22Rv1 (cell line): Measurements from ENCODE around the gene SLC35F4.

Experiments
- CTCF ChIP-seq: fragments of 450-650 bp; IDR thresholded peaks from 2 replicates; pipeline ENCODE4 v1.5.1; 2017; ENCODE audit warnings: mild to moderate bottlenecking
- ZFX ChIP-seq: fragments of 450-650 bp; IDR thresholded peaks from 2 replicates; pipeline ENCODE4 v1.6.1; 2017; ENCODE audit warnings: antibody characterized with exemption, borderline replicate concordance

DNA sequence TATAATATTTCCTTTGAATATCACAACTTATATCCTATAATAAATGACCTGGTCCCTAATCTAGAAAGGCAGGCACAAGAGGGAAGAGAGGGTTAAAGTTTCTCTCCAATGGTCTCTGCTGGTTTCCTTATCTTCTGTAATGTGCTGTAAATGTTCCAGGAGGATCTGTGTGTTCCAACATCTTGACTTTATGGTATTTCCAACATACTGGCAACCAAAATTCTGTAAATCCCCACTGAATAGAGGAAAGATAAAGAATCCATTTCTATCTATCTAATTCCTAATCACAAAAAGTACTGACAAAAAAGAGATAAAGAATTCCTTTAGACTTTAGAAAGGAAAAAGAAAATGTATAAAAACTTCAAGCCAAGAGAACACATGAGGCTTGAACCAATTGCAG lies 225.9 kb downstream of the SLC35F4 start:
- TF ChIP-seq CTCF = no peak
- TF ChIP-seq ZFX = no peak
